Effector memory CD4-positive, alpha-beta T cell (primary cell): ENCODE results near the gene INHA.

Source experiments
- DNase-seq, 3 donors: peaks; one replicate each; pipeline ENCODE4 v3.0.0-alpha.2; 2020
- H3K27ac ChIP-seq: 2 replicates; pipeline ENCODE4 v1.7.0; 2013; ENCODE audit warnings: mild to moderate bottlenecking, low read length, moderate library complexity; ENCODE audit not compliant: insufficient read depth, poor library complexity, severe bottlenecking
- H3K27me3 ChIP-seq: replicated peaks from 2 replicates; pipeline ENCODE4 v1.7.0; 2013; ENCODE audit warnings: mild to moderate bottlenecking, low read length; ENCODE audit not compliant: insufficient read depth, control insufficient read depth, poor library complexity, severe bottlenecking
- H3K36me3 ChIP-seq: 2 replicates; pipeline ENCODE4 v1.7.0; 2013; ENCODE audit warnings: mild to moderate bottlenecking, low read length, moderate library complexity; ENCODE audit not compliant: control insufficient read depth, insufficient read depth
- H3K4me1 ChIP-seq: 2 replicates; pipeline ENCODE4 v1.7.0; 2013; ENCODE audit warnings: low read length, mild to moderate bottlenecking; ENCODE audit not compliant: control insufficient read depth, insufficient read depth, poor library complexity, severe bottlenecking
- H3K4me3 ChIP-seq: 2 replicates; pipeline ENCODE4 v1.7.0; 2013; ENCODE audit warnings: low read length, low read depth, mild to moderate bottlenecking; ENCODE audit not compliant: insufficient read depth, poor library complexity, severe bottlenecking
- H3K9me3 ChIP-seq: 2 replicates; pipeline ENCODE4 v1.7.0; 2013; ENCODE audit warnings: mild to moderate bottlenecking, low read length, moderate library complexity; ENCODE audit not compliant: control insufficient read depth

INHA gene

DNA sequence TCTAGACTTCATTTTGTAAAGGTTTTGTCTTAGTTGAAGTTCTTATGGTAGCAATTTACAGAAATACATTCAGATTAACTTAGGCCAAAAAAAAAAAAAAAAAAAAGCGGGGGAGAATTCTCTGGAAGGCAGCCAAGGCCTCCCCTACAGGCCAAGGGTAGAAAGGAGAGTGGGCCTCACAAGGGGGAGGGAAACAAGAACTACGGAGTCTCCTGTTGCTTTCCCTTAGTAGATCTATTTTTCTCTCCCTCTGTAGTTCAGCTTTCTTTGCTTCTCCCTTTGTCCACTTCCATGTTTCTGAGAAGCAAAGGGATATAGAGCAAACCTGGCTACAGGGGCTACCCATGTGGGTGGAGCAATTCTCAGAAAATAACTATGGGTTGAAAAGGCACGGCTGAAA lies 23.1 kb downstream of the INHA start:
- no peaks in the 10 kb centered on the region for H3K9me3 ChIP-seq
- no peak overlapping the region for H3K4me3 ChIP-seq
- peaks cover 7% of the 10 kb centered on the region for H3K4me1 ChIP-seq
- no peaks in the 10 kb centered on the region for H3K36me3 ChIP-seq
- no peak overlapping the region for H3K27ac ChIP-seq
- DNase-seq, result no peak
- no peaks in the 10 kb centered on the region for H3K27me3 ChIP-seq

DNA sequence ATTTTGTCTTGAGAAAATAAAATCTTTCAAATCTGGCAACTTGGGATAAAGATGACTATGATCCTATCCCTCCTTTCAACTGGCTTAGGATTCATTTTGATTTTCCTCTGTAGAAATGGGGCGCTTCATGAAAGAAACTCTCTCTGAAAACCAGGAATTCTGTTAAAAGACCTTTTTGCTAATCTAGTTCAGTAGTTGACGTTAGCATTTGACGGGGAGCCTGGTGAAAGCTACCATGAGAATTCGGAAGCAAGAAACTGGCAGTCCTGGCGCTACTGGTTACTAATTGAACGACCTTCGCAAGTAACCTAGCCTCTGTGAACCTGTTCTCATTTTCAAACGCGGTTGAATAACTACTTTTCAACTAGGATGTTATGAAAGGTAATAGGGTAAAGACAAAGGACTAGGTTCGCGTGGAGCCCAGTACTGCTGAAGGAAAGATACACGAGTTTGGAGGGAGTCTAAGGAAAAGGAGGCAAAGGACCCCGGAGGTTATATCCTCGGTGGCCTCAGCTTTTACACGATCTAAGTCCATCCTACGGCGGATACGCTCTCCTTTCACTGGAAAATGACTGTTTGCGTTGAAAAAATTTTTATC lies 24.9 kb downstream of the INHA start:
- Histone ChIP-seq H3K4me1 (peaks cover 7% of the 10 kb centered on the region), H3K27ac (peak overlapping the region; percentile 82), H3K4me3 (peak overlapping the region; percentile 93), H3K27me3 (no peaks in the 10 kb centered on the region), H3K9me3 (no peaks in the 10 kb centered on the region), H3K36me3 (peaks cover 10% of the 10 kb centered on the region)
- no peak for DNase-seq

GRCh38 chr2:219597552-219598307 lies 25.6 kb downstream of the INHA start, which contains the start of gene STK11IP:
STK11IP (plus strand) TSS chr2:219597857; CDS start chr2:219598120, 263 bp downstream.
- Histone ChIP-seq H3K4me3 (peak within 1 kb of the TSS; percentile 93), H3K27me3 (no peaks in the 10 kb centered on the region), H3K4me1 (peaks cover 7% of the 10 kb centered on the region), H3K36me3 (peaks cover 16% of the 10 kb centered on the region), H3K27ac (peak within 1 kb of the TSS; percentile 82), H3K9me3 (no peaks in the 10 kb centered on the region)
- peak; percentile 78 to 85 (median 81) for DNase-seq

GRCh38 chr2:219598308-219599078 lies 26.4 kb downstream of the INHA start:
- peak overlapping the region; percentile 93 for H3K4me3 ChIP-seq
- peaks cover 7% of the 10 kb centered on the region for H3K4me1 ChIP-seq
- H3K9me3 ChIP-seq, result no peaks in the 10 kb centered on the region
- no peak for DNase-seq
- H3K27ac ChIP-seq, result peak overlapping the region; percentile 82
- peaks cover 16% of the 10 kb centered on the region for H3K36me3 ChIP-seq
- no peaks in the 10 kb centered on the region for H3K27me3 ChIP-seq

GRCh38 chr2:219603771-219604170 lies 31.7 kb downstream of the INHA start:
- Histone ChIP-seq H3K36me3 (peaks cover 46% of the 10 kb centered on the region), H3K4me3 (no peak overlapping the region), H3K4me1 (no peaks in the 10 kb centered on the region), H3K27me3 (no peaks in the 10 kb centered on the region), H3K27ac (no peak overlapping the region), H3K9me3 (no peaks in the 10 kb centered on the region)
- no peak for DNase-seq

DNA sequence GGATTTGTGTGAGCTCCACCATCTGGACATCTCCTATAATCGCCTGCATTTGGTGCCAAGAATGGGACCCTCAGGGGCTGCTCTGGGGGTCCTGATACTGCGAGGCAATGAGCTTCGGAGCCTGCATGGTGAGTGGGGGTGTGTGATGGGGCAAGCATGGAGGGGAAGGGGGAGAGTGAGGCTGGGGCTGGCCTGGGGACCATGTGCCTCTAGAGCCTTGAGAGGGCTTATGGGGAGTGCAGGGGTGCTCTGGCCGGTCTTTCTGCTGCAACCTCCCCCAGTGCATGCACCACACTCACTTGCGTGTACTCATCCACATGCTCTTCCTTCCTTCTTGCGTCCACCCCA lies 33.5 kb downstream of the INHA start:
- no peaks in the 10 kb centered on the region for H3K4me1 ChIP-seq
- no peaks in the 10 kb centered on the region for H3K9me3 ChIP-seq
- no peak for DNase-seq
- H3K36me3 ChIP-seq, result peaks cover 52% of the 10 kb centered on the region
- H3K27me3 ChIP-seq, result no peaks in the 10 kb centered on the region
- H3K27ac ChIP-seq, result no peak overlapping the region
- H3K4me3 ChIP-seq, result no peak overlapping the region

- H3K9me3 ChIP-seq, result no peaks in the 10 kb centered on the region
- no peak overlapping the region for H3K4me3 ChIP-seq
- H3K36me3 ChIP-seq, result peaks cover 39% of the 10 kb centered on the region
Measured at GRCh38 chr2:219607931-219608330, 35.8 kb downstream of the INHA start.

GRCh38 chr2:219608399-219608964 lies 36.4 kb downstream of the INHA start:
- no peaks in the 10 kb centered on the region for H3K4me1 ChIP-seq
- H3K36me3 ChIP-seq, result peaks cover 39% of the 10 kb centered on the region
- no peak for DNase-seq
- no peaks in the 10 kb centered on the region for H3K9me3 ChIP-seq
- H3K4me3 ChIP-seq, result no peak overlapping the region
- no peak overlapping the region for H3K27ac ChIP-seq
- H3K27me3 ChIP-seq, result no peaks in the 10 kb centered on the region

More at GRCh38 chr2:219607931-219608330, 35.8 kb downstream of the INHA start:
- no peaks in the 10 kb centered on the region for H3K4me1 ChIP-seq
- DNase-seq, result no peak
- H3K27ac ChIP-seq, result no peak overlapping the region
- H3K27me3 ChIP-seq, result no peaks in the 10 kb centered on the region

DNA sequence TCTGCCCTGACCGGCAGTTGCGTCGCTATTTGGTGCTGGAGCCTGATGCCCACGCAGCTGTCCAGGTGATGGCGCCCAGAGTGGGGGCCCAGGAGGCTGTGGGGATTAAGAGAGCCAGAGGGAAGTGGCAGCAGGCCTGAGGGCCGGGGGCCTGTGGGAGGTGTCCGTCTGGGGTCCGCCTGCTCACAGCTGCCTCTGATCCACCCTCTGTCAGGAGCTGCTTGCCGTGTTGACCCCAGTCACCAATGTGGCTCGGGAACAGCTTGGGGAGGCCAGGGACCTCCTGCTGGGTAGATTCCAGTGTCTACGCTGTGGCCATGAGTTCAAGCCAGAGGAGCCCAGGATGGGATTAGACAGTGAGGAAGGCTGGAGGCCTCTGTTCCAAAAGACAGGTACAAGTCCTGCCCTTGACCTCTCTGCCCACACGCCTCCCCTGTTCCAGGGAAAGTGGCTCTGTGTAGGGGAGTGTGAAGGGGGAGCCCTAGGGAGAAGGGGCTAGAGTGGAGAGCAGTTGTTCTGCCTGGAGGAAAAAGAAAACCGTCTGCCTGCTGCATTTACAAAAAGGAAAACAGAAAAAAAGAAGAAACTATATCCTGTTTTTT lies 37.1 kb downstream of the INHA start:
- Histone ChIP-seq H3K27me3 (no peaks in the 10 kb centered on the region), H3K4me3 (no peak overlapping the region), H3K27ac (no peak overlapping the region), H3K9me3 (no peaks in the 10 kb centered on the region), H3K4me1 (no peaks in the 10 kb centered on the region), H3K36me3 (peaks cover 39% of the 10 kb centered on the region)
- no peak for DNase-seq
